Activated CD4-positive, alpha-beta T cell treated with anti-CD3 and anti-CD28 coated beads for 36 hours (primary cell): ENCODE data around the gene QPRT. TPM values are rescaled to one million over a fixed set of nuclear protein-coding genes. Genes with fewer than 3 reads are reported as not detected.
"Not testable (repeated sequence)": the region's sequence is repeated elsewhere in the genome, so short reads cannot be mapped to it uniquely, and the experiment has no call there.

Source experiments
- ATAC-seq: fragments of 200-7000 bp; cut with Tn5 transposase; one replicate; pipeline ENCODE4 v1.10.0; 2021; ENCODE audit warnings: mild to moderate bottlenecking, moderate library complexity
- CTCF ChIA-PET: fragments of 350-600 bp; sonication (Branson Sonifier 250); formaldehyde crosslinking; loops from one replicate; lab custom pipeline; 2021; ENCODE audit warnings: antibody characterized with exemption; lab: Charles Lee
- POLR2A ChIA-PET: fragments of 350-600 bp; sonication (Branson Sonifier 250); formaldehyde crosslinking; loops from one replicate; lab custom pipeline; 2021; ENCODE audit warnings: antibody characterized with exemption, inconsistent platforms; lab: Charles Lee
- DNase-seq: peaks from one replicate; pipeline ENCODE4 v3.0.0-alpha.2; 2020
- H3K27ac Mint-ChIP-seq: one replicate; pipeline ENCODE4 v1.8.0; 2021; ENCODE audit warnings: mixed read lengths
- H3K27me3 Mint-ChIP-seq: one replicate; pipeline ENCODE4 v1.8.0; 2021; ENCODE audit warnings: mixed read lengths
- H3K36me3 Mint-ChIP-seq: one replicate; pipeline ENCODE4 v1.8.0; 2021; ENCODE audit warnings: low read depth, mixed read lengths
- H3K4me1 Mint-ChIP-seq: one replicate; pipeline ENCODE4 v1.8.0; 2021; ENCODE audit warnings: mixed read lengths
- H3K4me3 Mint-ChIP-seq: one replicate; pipeline ENCODE4 v1.8.0; 2021; ENCODE audit warnings: mild to moderate bottlenecking, moderate library complexity, mixed read lengths
- H3K9me3 Mint-ChIP-seq: one replicate; pipeline ENCODE4 v1.8.0; 2021; ENCODE audit warnings: low read depth, mixed read lengths
- intact Hi-C, 2 experiments: fragments of 100-400 bp; cut with DNase I in 1 of 2; cut with micrococcal nuclease in 1 of 2; formaldehyde crosslinking; loops; one replicate each; pipeline versions ENCODE4 v1.14.2 to v1.15.1; 2022 to 2024; cut with DNase I, micrococcal nuclease
- total RNA-seq, 2 experiments: library from RNA; stranded (reverse); gene quantifications; one replicate each; pipeline ENCODE4 v1.2.3, GENCODE V29; 2021

QPRT gene
- total RNA-seq, 2 experiments from 2014 or later, result 5.7 to 6.8 TPM

- Mint-ChIP-seq H3K9me3 (no peaks in the 10 kb centered on the region), H3K27me3 (no peaks in the 10 kb centered on the region), H3K4me1 (peaks cover 21% of the 10 kb centered on the region), H3K4me3 (no peak overlapping the region), H3K36me3 (peaks cover 5% of the 10 kb centered on the region), H3K27ac (no peak overlapping the region)
- POLR2A ChIA-PET, result interaction anchor here (0.6 to 0.7 kb wide), 2 partner anchors 8 to 146 kb away, joined by 3 to 4 read pairs; no protein-coding TSS in a partner anchor
- DNase-seq, result no peak
- CTCF ChIA-PET, result interaction anchor here (0.5 to 2.0 kb wide), 5 partner anchors 9 to 172 kb away, joined by 3 to 10 read pairs (median 5); no protein-coding TSS in a partner anchor
- peak; percentile 70 for ATAC-seq
- intact Hi-C loops, result no loop called here
Measured at GRCh38 chr16:29675811-29676643, 3.0 kb upstream of the QPRT start.

DNA sequence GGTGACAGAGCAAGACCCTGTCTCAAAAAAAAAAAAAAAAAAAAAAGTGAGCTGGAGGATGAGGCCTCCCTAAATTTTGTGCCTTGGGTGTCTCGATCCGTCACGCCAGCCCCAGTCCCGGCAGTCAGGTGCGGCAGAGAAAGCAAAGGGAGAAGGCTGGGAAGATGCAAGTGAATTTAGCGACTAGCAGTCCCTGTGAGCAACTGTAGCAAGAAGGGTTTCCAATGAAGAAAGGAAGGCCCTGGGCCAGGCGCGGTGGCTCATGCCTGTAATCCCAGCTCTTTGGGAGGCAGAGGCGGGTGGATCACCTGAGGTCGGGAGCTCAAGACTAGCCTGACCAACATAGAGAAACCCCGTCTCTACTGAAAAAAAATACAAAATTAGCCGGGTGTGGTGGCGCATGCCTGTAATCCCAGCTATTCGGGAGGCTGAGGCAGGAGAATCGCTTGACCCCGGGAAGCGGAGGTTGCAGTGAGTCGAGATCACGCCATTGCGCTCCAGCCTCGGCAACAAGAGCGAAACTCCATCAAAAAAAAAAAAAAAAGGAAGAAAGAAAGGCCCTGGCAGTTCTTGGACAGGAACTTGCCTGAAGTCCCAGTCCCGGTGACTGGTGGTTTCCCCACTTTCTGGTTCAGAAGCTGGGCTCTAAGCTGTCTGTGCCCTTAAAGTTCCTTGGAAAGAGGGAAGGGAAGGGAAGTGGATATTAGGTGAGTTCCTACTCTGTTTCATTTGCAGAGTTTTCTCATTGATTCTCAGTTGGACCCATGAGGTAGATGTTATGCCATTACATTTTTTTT lies 1.8 kb upstream of the QPRT start:
- POLR2A ChIA-PET, result interaction anchor here (0.7 kb wide), 1 partner anchor 9 kb away, joined by 4 read pairs; no protein-coding TSS in a partner anchor
- no peaks in the 10 kb centered on the region for H3K9me3 Mint-ChIP-seq

DNA sequence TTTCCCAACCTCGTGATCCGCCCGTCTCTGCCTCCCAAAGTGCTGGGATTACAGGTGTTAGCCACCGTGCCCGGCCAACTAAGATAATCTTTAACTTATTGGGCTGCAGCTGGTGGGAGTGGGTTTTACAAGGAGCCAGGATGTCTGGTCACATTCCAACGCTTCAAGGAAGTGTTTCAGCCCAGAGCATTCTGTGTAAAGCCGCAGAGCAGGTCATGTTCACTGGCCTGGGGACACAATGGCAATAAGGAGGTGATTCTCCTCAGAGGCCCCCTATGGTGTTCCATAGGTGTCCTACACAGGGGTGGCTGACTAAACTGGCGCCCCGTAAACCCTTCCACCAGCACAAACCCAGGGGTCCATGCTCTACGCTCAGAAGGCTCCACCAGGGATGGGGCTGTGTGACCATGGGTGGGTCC lies 1.2 kb downstream of the QPRT start:
- CTCF ChIA-PET, result interaction anchor here (0.9 to 1.2 kb wide), 3 partner anchors 11 to 352 kb away, joined by 4 to 5 read pairs (median 5); no protein-coding TSS in a partner anchor
- H3K27ac Mint-ChIP-seq, result peak overlapping the region; percentile 63
- peak overlapping the region; percentile 61 for H3K4me3 Mint-ChIP-seq
- DNase-seq, result no peak
- H3K4me1 Mint-ChIP-seq, result peaks cover 24% of the 10 kb centered on the region
- intact Hi-C loops, result no loop called here
- H3K9me3 Mint-ChIP-seq, result no peaks in the 10 kb centered on the region
- POLR2A ChIA-PET, result interaction anchor here (1.3 kb wide), 1 partner anchor 18 kb away, joined by 6 read pairs; no protein-coding TSS in a partner anchor
- no peaks in the 10 kb centered on the region for H3K27me3 Mint-ChIP-seq
- ATAC-seq, result no peak
- H3K36me3 Mint-ChIP-seq, result no peaks in the 10 kb centered on the region

More for the DNA sequence above, 1.8 kb upstream of the QPRT start:
- Mint-ChIP-seq H3K4me1 (peaks cover 24% of the 10 kb centered on the region), H3K4me3 (no peak overlapping the region), H3K27ac (no peak overlapping the region), H3K36me3 (peaks cover 2% of the 10 kb centered on the region), H3K27me3 (no peaks in the 10 kb centered on the region)
- no peak for ATAC-seq
- intact Hi-C loops, result no loop called here
- no peak for DNase-seq
- CTCF ChIA-PET, result interaction anchor here (1.1 to 2.0 kb wide), 4 partner anchors 11 to 171 kb away, joined by 3 to 10 read pairs (median 6); no protein-coding TSS in a partner anchor

GRCh38 chr16:29683543-29684090 lies 4.6 kb downstream of the QPRT start:
- H3K4me1 Mint-ChIP-seq, result peaks cover 35% of the 10 kb centered on the region
- DNase-seq (no peak), ATAC-seq (no peak)
- intact Hi-C loops, result no loop called here
- H3K27ac Mint-ChIP-seq, result no peak overlapping the region
- no peaks in the 10 kb centered on the region for H3K27me3 Mint-ChIP-seq
- H3K36me3 Mint-ChIP-seq, result peaks cover 3% of the 10 kb centered on the region
- CTCF ChIA-PET, result interaction anchor here (1.2 to 1.3 kb wide), 2 partner anchors 166 to 278 kb away, joined by 4 read pairs; no protein-coding TSS in a partner anchor
- no peak overlapping the region for H3K4me3 Mint-ChIP-seq
- no peaks in the 10 kb centered on the region for H3K9me3 Mint-ChIP-seq
- POLR2A ChIA-PET, result no interaction called here

DNA sequence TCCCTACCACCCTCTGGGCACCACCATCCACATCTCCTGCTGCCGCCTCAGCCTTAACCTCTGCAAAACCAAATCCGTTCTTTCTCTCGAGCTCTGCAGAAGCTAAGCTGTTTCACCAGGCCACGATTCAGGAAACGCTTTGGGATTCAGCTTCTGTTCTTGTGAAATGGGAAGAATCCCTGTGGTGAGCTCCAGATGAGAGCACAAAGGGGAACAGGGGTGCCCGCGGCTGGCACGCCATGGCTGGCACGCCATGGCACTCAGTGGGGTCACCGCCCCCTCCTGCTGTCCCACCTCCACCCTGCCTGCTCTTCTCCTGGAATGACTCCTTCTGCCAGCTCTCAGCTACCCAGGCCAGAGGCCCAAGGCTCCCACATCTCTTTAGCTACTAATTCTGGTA lies 5.7 kb downstream of the QPRT start:
- Mint-ChIP-seq H3K4me3 (no peak overlapping the region), H3K4me1 (peaks cover 26% of the 10 kb centered on the region), H3K27me3 (no peaks in the 10 kb centered on the region), H3K27ac (no peak overlapping the region), H3K36me3 (peaks cover 3% of the 10 kb centered on the region), H3K9me3 (no peaks in the 10 kb centered on the region)
- CTCF ChIA-PET, result interaction anchor here (0.6 to 1.2 kb wide), 3 partner anchors 16 to 182 kb away, joined by 3 to 6 read pairs (median 4); no protein-coding TSS in a partner anchor
- no peak for ATAC-seq
- POLR2A ChIA-PET, result interaction anchor here (0.5 kb wide), 1 partner anchor 25 kb away, joined by 3 read pairs; no protein-coding TSS in a partner anchor
- intact Hi-C loops, result no loop called here
- no peak for DNase-seq

DNA sequence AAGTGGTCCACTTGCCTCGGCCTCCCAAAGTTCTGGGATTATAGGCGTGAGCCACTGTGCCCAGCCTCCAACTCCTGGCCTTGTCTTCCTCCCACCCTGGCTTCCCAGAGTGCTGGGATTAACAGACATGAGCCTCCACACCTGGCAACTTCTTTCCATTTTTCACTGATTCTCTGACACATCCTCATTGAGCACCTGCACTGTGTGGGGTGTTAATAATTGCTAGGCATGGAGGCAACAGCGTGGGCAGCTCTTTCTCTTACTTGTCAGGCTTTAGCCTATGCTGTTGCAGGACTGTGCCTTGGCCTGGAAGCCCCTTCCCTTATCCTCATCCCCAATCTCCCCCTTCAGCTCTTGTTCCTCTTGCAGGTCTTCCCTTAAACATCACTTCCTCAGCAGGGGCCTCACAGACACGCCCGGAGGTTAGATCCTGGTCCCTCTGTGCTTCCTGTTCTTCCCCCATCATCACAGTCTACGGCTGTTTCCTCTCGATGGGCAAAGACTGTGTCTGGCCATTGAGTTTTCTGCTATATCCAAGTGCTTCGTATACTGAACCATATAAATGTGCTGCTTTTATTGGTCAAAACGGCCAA lies 7.9 kb downstream of the QPRT start:
- H3K4me3 Mint-ChIP-seq, result no peak overlapping the region
- DNase-seq, result no peak
- ChIA-PET CTCF (interaction anchor here (0.7 kb wide), 1 partner anchor 31 kb away, joined by 3 read pairs; no protein-coding TSS in a partner anchor), POLR2A (interaction anchor here (0.6 kb wide), 1 partner anchor 164 kb away, joined by 6 read pairs; no protein-coding TSS in a partner anchor)
- no peaks in the 10 kb centered on the region for H3K27me3 Mint-ChIP-seq
- peaks cover 3% of the 10 kb centered on the region for H3K36me3 Mint-ChIP-seq
- H3K4me1 Mint-ChIP-seq, result peaks cover 15% of the 10 kb centered on the region
- intact Hi-C loops, result no loop called here
- no peaks in the 10 kb centered on the region for H3K9me3 Mint-ChIP-seq
- ATAC-seq, result no peak
- H3K27ac Mint-ChIP-seq, result peak overlapping the region; percentile 32

DNA sequence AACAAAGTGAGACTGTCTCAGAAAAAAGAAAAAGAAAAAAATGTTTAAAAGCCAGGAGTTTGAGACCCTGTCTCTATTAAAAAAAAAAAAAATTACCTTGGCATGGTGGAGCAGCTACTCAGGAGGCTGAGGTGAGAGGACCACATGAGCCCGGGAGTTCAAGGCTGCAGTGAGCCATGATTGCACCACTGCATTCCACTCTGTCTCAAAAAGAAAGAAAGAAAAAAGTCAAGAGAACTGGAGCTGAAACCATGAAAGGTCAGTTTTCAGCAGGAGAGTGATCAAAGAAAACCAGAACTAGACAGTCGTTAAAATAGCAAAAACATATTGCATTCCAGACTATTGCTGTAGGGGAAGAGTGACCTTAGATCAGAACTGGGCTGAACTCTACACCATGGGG lies 8.8 kb downstream of the QPRT start:
- Mint-ChIP-seq H3K27me3 (no peaks in the 10 kb centered on the region), H3K9me3 (no peaks in the 10 kb centered on the region), H3K4me1 (peaks cover 15% of the 10 kb centered on the region), H3K4me3 (no peak overlapping the region), H3K36me3 (peaks cover 3% of the 10 kb centered on the region), H3K27ac (no peak overlapping the region)
- CTCF ChIA-PET, result interaction anchor here (1.0 to 2.2 kb wide), 4 partner anchors 8 to 161 kb away, joined by 3 to 9 read pairs (median 4); no protein-coding TSS in a partner anchor
- ATAC-seq (no peak), DNase-seq (no peak)
- POLR2A ChIA-PET, result interaction anchor here (0.6 kb wide), 2 partner anchors 9 to 59 kb away, joined by 4 to 5 read pairs; no protein-coding TSS in a partner anchor
- intact Hi-C loops, result no loop called here

GRCh38 chr16:29688172-29688571 lies 9.2 kb downstream of the QPRT start:
- Mint-ChIP-seq H3K4me1 (peaks cover 15% of the 10 kb centered on the region), H3K36me3 (peaks cover 3% of the 10 kb centered on the region), H3K9me3 (no peaks in the 10 kb centered on the region), H3K4me3 (no peak overlapping the region), H3K27me3 (no peaks in the 10 kb centered on the region), H3K27ac (no peak overlapping the region)
- DNase-seq, result no peak
- no peak for ATAC-seq
- intact Hi-C loops, result no loop called here
- ChIA-PET POLR2A (interaction anchor here (0.6 kb wide), 2 partner anchors 10 to 58 kb away, joined by 4 to 5 read pairs; no protein-coding TSS in a partner anchor), CTCF (interaction anchor here (0.6 to 2.2 kb wide), 7 partner anchors 9 to 262 kb away, joined by 3 to 9 read pairs (median 4); no protein-coding TSS in a partner anchor)

GRCh38 chr16:29689490-29690351 lies 10.7 kb downstream of the QPRT start:
- CTCF ChIA-PET, result interaction anchor here (2.2 to 2.5 kb wide), 2 partner anchors 11 kb away, joined by 9 to 17 read pairs; no protein-coding TSS in a partner anchor
- ATAC-seq, H3K9me3 Mint-ChIP-seq, intact Hi-C loops, H3K27me3 Mint-ChIP-seq, H3K27ac Mint-ChIP-seq, H3K36me3 Mint-ChIP-seq, H3K4me3 Mint-ChIP-seq, DNase-seq: not testable (repeated sequence)
- POLR2A ChIA-PET, result interaction anchor here (0.6 kb wide), 1 partner anchor 77 kb away, joined by 4 read pairs; no protein-coding TSS in a partner anchor
- peaks cover 15% of the 10 kb centered on the region for H3K4me1 Mint-ChIP-seq
